Activated CD4-positive, alpha-beta T cell treated with anti-CD3 and anti-CD28 coated beads, Interleukin-2, Interleukin-6, amounts not matched to agents 100 ng/mL and 50 ng/mL, durations not matched to agents 16 hours and 8 hours (primary cell): Measurements from ENCODE around the gene FAR1.
"Not testable (repeated sequence)": the region's sequence is repeated elsewhere in the genome, so short reads cannot be mapped to it uniquely, and the experiment has no call there.

Experiments used
- DNase-seq: peaks from one replicate; pipeline ENCODE4 v3.0.0-alpha.2; 2020

The FAR1 gene, protein sequence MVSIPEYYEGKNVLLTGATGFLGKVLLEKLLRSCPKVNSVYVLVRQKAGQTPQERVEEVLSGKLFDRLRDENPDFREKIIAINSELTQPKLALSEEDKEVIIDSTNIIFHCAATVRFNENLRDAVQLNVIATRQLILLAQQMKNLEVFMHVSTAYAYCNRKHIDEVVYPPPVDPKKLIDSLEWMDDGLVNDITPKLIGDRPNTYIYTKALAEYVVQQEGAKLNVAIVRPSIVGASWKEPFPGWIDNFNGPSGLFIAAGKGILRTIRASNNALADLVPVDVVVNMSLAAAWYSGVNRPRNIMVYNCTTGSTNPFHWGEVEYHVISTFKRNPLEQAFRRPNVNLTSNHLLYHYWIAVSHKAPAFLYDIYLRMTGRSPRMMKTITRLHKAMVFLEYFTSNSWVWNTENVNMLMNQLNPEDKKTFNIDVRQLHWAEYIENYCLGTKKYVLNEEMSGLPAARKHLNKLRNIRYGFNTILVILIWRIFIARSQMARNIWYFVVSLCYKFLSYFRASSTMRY

DNA sequence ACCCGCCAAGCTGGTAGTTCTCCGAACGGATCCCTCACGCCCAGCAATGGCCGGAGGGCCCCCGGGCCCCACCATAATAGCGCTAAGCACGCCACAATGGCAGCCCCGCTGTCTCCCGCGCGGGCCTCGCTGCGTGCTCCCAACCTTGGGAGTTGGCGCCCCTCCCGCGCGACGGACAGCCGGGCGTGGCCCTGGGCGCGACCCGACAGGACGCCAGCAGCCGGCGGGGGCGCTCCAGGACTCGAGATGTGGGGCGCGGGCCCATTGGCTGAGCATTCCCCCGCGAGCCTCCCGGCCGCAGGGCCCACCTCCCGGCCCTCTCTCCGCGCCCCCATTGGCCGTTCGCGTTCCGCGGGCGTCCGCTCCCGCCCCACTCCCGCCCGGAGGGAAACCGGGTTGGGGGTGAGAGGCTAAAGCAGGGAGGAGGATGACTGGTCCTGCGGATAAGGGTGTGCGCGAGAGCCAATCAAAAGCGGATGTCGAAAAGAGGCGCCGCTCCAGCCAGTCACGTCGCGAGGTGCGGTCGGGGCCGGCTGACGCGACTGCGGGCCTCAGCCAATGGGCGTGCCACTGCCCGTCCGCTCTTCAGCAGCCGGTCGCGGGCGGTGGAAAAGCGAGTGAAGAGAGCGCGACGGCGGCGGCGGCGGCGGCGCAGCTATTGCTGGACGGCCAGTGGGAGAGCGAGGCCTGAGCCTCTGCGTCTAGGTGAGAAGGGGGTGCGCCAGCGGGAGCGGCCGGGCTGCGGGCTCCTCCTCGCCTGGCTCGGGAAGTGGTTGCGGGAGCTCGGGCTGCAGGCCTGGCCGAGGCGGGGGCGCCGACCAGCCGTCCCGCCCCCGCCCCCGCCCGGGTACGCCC, at the start of gene FAR1:
Gene FAR1 (plus strand): TSS at position 567 of the 855 bp plus-strand sequence. CDS start 26,098 bp downstream, outside the sequence.
- DNase-seq, result peak; percentile 99

DNA sequence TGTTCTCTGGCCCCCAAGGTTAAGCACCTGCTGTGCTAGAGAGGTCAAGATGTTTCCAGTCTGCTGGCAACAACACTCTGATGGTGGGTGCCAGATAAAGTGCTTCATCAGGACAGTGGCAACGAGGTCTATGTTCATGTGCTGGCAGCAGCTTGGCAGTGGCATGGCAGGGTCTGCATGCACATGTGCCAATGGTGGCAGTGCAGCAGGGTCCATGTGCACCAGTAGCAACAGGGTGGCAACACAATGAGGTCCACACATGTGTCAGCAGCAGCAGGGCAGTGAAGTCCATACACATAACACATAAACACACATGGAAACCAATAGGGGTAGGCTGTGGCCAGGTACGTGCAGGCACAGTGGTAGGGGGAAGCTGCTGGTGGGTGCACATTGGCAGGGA, 48.4 kb upstream of the FAR1 start:
- DNase-seq, result no peak

DNA sequence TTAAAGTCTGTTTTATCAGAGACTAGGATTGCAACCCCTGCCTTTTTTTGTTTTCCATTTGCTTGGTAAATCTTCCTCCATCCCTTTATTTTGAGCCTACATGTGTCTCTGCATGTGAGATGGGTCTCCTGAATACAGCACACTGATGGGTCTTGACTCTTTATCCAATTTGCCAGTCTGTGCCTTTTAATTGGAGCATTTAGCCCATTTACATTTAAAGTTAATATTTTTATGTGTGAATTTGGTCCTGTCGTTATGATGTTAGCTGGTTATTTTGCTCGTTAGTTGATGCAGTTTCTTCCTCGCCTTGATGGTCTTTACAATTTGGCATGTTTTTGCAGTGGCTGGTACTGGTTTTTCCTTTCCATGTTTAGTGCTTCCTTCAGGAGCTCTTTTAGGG, 41.6 kb upstream of the FAR1 start:
- not testable (repeated sequence) for DNase-seq

DNA sequence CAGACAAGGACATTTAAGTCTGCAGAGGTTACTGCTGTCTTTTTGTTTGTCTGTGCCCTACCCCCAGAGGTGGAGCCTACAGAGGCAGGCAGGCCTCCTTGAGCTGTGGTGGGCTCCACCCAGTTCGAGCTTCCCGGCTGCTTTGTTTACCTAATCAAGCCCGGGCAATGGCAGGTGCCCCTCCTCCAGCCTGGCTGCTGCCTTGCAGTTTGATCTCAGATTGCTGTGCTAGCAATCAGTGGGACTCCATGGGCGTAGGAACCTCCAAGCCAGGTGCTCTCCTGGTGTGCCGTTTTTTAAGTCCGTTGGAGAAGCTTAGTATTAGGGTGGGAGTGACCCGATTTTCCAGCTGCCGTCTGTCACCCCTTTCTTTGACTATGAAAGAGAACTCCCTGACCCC, 39.8 kb upstream of the FAR1 start:
- DNase-seq, result not testable (repeated sequence)

DNA sequence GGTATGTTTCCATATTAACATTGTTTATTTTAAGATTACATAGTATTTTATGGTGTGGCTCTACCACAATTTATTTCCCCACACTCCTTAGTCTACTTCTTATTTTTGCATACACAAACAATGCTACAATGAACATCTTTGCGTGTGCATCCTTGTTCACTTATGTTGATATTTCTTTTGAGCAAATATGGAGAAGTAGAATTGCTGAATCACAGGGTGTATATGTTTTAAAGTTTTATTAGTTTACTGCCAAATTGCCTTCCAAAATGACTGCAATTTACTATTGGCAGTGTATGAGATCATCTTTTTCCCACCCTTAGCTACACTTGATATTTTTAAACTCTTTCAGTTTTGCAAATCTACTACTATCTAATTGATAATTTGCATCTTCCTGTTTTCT, 38.7 kb upstream of the FAR1 start:
- DNase-seq, result no peak

DNA sequence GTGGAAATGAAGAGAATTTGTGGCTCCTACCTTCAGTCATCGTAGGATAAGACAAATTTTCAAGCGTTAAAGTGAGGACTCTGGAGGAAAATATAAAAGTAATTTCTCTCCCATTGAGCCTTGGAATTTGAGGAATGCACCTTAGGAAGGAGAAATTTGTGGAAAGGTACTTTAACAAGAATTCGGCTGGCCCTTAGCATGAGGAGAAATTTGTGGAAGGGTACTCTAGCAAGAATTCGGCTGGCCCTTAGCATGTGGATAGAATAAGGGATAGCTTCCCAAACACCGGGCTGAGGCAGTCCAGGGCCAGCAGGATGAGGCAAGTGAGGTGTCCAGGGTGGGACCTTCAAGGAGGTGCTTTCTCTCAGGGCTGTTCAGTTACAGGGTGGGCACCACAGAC, 33.2 kb upstream of the FAR1 start:
- DNase-seq, result no peak

DNA sequence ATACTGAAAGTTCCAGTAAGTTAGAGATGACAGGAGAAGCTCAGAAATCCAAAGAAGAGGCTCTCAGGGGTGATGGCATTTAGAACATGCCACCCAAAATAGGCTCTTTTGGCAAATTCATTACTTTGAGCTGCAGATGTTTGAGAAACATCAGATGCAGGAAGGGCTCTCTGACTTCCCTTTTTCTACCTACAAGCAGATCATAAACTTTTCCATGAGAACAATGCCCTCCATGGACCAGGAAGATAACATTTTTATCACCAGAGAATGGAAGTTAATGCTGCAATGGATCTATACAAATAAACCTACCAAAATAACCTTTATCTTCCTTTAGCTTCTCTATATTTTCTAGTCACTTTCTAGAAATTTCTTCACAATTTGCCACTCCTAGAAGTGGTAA, 32.7 kb upstream of the FAR1 start:
- no peak for DNase-seq

DNA sequence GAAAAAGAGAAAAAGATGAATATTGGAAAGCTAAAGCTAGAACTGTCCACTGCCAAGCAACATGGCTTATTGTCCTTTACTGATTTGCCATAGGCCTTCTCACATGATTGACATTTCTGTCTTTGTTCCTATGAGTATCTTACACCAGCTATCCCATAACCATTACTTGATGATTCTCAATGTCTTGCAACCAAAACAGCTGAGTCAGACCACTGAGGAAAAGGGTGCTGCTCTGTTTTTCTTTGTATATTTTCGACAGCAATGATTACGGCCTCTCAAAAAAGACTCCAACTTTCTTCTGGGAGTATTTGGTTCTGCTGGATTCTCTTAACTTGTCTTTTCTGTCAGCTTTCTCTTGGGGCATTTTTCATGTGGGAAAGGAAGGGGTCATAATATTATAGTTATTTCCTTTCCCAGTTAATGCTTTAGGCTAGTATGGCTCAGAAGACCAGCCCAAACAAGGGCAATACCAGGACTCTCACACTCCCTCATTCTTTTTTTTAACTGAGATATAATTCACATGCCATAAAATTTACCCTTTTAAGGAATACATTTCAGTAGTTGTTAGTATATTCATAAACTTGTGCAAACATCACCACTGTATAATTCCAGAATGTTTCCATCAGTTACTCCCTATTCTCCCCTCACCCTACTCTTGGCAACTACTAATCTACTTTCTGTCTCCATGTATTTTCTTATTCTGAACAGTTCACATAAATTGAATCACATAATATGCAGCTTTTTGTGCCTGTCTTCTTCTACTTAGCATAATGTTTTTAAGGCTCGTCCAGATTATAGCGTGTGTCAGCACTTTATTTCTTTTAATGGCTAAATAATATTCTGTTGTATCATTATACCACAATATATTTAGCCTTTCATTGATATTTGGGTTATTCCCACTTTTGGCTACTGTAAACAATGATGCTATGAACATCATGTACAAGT, 31.1 kb upstream of the FAR1 start:
- no peak for DNase-seq

DNA sequence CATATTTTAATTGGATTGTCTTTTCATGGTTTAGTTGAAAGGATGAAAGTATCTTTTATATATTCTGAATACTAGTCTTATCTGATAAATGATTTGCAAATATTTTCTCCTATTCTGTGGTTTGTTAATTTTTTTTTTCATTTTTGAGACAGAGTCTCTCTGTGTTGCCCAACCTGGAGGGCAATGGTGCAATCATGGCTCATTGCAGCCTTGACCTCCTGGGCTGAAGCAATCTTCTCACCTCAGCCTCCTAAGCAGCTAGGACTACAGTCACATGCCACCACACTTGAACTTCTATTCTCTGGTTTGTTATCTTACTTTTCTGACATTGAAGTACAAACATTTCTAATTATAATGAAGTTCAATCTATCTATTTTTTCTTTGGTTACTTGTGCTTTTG, 30.0 kb upstream of the FAR1 start:
- no peak for DNase-seq

DNA sequence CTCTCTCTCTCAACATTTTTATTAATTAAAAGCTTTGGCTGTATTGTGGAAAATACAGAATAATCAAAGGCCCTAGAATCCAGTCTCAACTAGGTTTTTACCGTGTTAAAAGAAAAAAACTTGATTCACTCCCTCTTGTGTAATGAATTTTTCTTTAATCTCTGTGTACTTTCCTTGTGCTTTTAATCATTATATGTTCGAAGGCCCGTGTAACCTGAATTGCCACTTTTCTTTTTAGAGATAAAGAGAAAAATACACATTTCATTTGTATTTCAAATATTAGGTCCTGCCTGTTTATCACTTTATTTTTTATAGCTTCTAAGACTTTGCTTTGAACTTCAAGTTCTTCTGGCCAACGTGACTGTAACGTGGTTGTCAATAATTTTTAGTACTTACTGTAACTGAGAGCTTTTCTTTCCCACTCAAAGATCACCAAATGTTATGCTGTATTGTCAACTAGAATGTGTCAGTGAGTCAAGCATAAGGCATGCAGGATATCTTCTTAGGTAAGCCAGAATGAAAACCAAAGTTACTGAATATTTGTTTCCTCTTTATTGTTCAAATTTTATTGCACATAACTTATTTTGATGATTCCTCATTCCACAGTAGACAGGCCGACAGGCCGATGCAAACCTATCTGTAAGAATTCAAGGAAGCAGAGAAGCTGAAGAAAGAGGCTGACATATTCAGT, 23.3 kb upstream of the FAR1 start:
- DNase-seq, result no peak

DNA sequence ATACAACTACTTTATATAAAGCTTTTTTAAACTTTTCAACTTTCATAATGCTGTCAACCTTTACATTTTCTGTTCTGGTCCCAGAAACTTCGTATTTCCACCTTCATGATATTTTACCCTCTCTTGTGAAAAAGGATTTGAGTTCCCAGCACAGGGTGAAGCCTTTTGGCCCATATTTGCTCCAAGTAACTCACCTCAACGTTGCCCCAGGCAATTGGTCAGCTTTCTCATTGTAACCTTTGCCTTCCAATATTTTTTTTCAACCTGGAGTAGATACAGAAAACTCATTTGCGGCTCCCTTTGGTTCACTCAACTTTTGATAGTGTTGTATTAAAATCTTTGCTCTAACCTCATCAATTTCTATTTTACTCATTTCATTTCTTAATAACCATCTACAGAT, 21.1 kb upstream of the FAR1 start:
- no peak for DNase-seq

DNA sequence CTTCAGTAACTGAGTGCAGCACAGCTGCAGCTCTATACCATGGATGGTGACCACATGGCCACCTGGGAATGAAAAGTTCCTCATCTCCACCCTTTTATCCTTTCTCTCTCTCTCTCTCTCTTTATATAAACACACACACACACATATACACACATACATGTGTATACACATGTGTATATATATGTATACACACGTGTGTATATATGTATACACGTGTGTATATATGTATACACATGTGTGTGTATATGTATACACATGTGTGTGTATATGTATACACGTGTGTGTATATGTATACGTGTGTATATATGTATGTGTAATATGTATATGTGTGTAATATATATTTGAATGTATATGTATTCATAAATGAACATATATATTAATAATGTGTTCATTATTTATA, 18.8 kb upstream of the FAR1 start:
- no peak for DNase-seq

DNA sequence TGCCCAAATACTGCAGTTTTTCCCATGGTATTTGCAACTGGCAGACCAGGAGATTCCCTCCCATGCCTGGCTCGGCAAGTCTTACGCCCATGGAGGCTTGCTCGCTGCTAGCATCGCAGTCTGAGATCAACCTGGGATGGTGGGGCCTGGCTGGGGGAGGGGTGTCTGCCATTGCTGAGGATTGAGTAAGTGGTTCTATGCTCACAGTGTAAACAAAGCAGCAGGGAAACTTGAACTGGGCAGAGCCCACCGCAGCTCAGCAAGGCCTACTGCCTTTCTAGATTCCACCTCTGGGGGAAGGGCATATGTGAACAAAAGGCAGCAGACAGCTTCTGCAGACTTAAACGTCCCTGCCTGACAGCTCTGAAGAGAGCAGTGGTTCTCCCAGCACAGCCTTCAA, 17.0 kb upstream of the FAR1 start:
- not testable (repeated sequence) for DNase-seq

DNA sequence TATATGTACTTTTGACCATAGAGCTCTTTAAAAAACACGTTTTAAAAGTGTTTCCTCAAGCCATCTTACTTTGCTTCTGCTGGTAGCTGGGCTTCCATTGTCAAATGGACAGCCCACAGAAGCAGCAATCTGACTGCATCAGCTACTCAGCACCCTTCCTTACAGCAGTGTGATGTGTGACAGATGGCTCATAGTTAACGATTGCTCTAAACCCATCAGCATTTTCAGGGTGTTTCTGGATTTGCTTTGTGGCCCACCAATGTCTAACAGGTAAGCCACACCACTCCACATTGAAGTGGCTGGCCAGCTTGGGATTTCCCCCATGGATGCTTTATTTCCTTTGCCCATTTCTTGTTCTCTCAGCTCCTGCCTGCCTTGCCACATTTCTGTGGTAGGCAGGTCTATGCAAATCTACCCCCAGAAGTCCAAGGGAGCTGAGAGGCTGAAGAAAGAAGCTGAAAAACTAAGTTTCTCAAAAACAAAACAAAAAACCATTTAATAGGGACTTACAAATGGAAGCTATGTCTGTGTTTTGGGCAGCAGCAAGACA, 7.3 kb upstream of the FAR1 start:
- no peak for DNase-seq

DNA sequence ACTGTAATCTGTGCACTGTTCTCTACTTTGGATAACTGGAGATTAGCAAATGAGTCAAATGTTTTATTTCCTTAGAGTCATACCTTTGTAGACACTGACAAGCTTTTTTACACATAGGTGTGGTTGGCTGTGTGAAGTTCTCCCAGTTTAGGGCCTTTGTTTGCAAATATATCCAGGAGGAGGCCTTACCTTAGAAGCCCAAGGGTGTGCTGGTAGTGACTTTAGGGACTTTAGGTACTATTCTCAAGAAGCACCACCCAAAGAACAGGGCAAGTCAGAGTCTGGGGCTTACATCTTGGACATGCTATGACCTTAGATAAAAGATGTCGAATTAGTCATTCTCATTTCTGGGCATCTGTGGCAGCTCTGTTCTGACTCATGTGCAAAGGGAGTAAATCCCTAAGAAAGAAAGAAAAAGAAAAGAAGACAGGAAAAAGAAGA, 4.8 kb upstream of the FAR1 start:
- DNase-seq, result no peak

DNA sequence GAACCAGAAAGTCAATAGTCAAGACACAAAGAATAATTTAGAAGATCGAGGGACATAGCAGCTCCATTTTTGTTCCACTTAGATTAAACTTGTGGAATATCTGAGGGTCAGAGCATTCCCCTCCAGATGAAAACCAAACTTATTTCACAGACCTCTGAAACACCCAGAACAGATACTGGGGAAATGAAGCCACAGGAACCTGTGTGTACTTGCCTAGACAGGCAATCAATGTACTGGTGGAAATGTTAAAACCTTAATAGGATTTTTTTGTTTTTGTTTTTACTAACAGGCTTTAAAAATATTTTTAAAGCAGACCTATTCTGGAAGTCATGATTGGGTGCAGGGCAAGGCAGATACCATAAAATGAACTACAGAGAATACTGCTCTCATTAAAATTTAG, 4.1 kb upstream of the FAR1 start:
- no peak for DNase-seq

DNA sequence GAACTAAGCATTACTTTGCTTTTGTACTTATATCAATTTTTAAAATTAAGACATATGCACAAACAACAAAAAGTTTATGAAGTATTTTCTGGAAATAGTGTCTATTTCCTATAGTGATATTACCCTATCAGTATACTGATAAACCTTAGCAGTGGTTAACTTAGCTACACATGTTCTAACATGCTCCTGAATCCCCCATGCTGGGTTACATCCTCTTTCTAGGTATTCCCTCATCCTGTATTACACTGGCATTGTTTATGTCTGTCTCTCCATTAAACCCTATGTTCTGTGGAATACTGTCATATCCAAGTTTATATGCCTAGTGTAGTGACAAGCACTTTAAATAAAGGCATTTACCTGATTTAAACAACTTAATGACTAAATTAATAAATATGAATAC, 1.8 kb upstream of the FAR1 start:
- DNase-seq, result no peak

DNA sequence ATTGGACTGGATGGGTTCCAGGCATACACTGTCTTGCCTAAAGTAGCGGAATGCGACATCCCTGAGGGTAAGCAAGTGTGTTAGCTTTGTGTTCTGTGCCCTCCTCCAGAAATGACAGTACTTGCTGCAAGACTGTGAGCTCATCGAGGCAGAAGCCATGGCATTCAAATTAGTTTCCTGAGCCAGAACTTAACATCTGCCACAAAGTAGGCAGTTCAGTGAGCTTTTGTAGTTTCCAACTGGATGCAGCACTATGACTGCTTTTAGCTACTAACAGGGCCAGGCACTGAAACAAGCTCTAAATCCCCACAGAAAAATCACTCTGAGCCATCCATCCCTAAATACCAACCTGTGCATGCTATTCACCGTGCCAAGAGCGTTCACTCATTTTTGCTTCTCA, 1.2 kb upstream of the FAR1 start:
- DNase-seq, result no peak

DNA sequence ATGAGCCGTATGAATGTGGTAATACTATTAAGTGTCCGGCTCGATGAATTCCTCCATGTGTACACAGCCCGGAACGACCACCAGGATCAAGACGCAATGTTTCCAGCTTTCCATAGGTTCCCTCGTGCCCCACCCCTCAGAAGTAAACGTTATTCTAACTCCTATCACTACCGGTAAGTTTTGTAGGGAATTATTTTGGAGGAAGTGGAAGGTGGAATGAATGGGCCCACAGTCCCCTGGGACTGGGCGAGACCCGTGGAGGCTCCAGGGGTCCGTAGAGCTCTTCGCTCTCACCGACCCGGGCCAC, 720 bp upstream of the FAR1 start:
- no peak for DNase-seq

DNA sequence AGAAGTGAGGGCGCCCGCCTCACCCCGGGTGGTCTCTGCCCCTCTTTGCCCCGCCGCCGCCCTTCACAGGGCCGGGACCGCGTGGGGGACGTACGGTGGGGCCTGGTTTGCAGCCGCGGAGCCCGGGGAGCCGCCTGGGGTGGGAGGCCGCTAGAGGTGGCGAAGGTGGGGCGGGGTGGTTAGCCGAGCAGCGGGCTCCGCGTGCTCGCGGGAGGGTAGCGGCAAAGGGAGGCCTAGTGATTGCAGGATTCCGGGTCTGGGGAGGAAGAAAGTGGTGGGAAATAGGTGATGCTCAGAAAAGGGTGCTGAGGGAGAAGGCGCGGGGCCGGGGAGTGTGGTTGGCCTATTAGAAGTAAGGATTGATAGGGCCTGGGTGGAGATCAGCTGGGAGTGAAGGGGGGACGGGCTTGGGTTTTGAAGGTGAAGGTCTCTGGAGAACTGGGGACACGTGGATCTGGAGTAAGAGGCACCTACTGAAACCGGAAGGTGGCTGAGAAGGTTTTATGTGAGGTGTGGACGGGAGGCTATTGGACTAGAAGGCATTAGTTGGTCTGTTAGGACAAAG, 571 bp downstream of the FAR1 start:
- peak; percentile 57 for DNase-seq
